Muscle layer of colon (tissue), 2 donors: ENCODE data around the gene SEPHS2.
A peak's percentile ranks its signal among the peaks of the same experiment; 100 is the strongest.

ENCODE experiments used
- H3K27ac ChIP-seq: one replicate; pipeline ENCODE4 v1.7.0; 2013; ENCODE audit warnings: low read depth, mild to moderate bottlenecking, low read length, moderate library complexity
- H3K27me3 ChIP-seq, 2 donors: one replicate each; pipeline ENCODE4 v1.7.0; 2013; ENCODE audit warnings: low read length in 2 of 2, mild to moderate bottlenecking in 2 of 2; ENCODE audit not compliant: insufficient read depth in 2 of 2, control insufficient read depth in 1 of 2
- H3K36me3 ChIP-seq: one replicate; pipeline ENCODE4 v1.7.0; 2013; ENCODE audit warnings: mild to moderate bottlenecking, low read length; ENCODE audit not compliant: insufficient read depth
- H3K4me1 ChIP-seq: one replicate; pipeline ENCODE4 v1.7.0; 2013; ENCODE audit warnings: mild to moderate bottlenecking, low read length; ENCODE audit not compliant: insufficient read depth
- H3K4me3 ChIP-seq, 2 donors: one replicate each; pipeline ENCODE4 v1.7.0; 2013; ENCODE audit warnings: low read length in 2 of 2, low read depth in 1 of 2, mild to moderate bottlenecking in 1 of 2, moderate library complexity in 1 of 2
- H3K9ac ChIP-seq: one replicate; pipeline ENCODE4 v1.7.0; 2013; ENCODE audit warnings: low read length
- H3K9me3 ChIP-seq: one replicate; pipeline ENCODE4 v1.7.0; 2013; ENCODE audit warnings: mild to moderate bottlenecking, low read length
- donor health status: abdominal sarcoma.
- donor health status: Adenocarcinoma of cecum.

The SEPHS2 gene

DNA sequence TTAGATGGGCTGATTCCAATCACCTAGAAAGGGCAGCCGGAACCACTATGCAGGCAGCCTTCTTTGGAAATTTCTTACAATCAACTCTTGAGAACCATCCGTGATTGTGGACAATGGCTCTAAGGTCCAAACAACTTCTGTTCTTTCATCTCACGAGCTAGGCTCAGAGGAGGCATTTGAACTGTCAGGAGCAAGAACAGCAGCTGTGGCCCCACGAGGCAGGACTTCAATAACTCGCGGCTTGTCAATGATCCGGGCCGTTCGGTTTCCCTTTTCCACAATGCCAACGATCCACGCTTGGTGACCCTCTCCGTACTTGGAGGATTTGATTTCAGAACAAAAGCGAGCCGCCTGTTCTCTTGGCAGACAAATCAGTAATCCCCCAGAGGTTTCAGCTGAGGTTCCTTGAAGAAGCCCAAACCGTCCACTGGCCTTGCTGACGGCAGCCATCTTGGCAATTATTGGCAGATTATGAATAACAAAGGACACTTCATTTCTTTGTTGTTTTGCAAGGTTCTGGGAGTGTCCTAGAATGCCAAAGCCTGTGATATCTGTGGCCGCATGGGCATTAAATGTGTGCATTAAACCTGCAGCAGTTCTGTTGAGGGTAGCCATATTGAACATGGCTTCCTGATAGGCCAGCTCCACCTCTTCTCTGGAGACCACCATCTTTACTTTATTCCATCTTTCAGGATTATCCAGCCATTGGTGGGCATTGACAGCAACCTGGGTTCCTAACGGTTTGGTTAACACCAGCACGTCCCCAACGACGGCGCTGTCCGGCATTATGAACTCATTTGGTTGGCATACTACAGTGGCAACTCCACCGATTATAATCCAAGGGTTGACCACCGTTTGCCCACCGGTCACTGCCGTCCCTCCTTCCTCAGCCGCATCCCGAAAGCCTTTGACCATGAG is 1.2 kb downstream of the SEPHS2 start:
- Histone ChIP-seq H3K9ac (peak overlapping the region; percentile 67), H3K4me3 (peak overlapping the region; percentile 92 to 96), H3K4me1 (peaks cover 23% of the 10 kb centered on the region), H3K27me3 (no peaks in the 10 kb centered on the region), H3K36me3 (peaks cover 13% of the 10 kb centered on the region), H3K27ac (peak overlapping the region; percentile 90), H3K9me3 (no peaks in the 10 kb centered on the region)

DNA sequence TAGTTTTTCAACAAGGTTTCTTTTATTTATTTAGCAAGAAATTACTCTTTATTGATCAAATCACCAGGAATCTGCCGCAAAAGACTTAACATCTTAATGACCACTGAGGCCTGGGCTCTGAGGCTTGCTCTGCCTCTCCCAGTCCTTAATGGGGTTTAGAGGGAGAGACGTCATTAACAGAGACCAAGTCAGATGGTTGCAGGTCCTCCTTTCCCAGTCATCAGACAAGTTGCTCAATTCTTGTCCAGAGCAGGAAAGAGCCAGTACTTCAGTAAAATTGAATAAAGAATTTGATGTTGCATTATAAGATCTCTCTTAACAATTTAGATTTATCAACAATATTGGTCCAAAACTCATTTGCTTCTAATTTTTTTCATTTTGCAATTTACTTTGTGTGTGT is 2.0 kb downstream of the SEPHS2 start:
- Histone ChIP-seq H3K9me3 (no peaks in the 10 kb centered on the region), H3K4me3 (no peak overlapping the region), H3K27me3 (no peaks in the 10 kb centered on the region), H3K36me3 (peaks cover 13% of the 10 kb centered on the region), H3K9ac (no peak overlapping the region), H3K4me1 (peaks cover 23% of the 10 kb centered on the region), H3K27ac (no peak overlapping the region)

DNA sequence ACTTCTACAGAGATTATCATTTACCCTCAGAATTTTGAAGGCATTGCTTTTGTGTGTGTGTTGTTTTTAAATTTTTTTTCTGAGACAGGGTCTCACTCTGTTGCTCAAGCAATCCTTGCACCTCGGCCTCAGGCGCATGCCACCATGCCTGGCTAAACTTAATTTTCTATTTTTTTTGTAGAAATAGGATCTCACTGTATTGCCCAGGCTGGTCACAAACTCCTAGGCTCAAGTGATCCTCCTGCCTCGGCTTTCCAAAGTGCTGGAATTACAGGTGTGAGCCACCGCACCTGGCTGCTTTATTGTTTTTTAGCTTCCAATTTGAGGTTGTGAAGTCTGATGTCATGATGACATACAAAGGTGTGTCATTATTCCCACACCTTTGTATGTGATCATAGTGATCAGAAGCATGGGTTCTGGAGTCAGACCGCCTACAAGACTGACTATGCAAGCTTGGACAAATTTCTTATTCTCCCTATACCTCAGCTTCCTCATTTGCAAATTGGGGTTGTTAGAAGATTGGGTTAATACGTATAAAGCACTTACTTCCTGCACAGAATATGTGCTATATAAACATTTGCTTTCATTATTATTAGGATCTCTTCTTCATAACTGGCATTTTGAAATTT is 5.8 kb downstream of the SEPHS2 start:
- peaks cover 15% of the 10 kb centered on the region for H3K4me1 ChIP-seq
- peaks cover 13% of the 10 kb centered on the region for H3K36me3 ChIP-seq
- no peaks in the 10 kb centered on the region for H3K9me3 ChIP-seq
- H3K27me3 ChIP-seq, result no peaks in the 10 kb centered on the region
- no peak overlapping the region for H3K9ac ChIP-seq
- no peak overlapping the region for H3K27ac ChIP-seq
- H3K4me3 ChIP-seq, result no peak overlapping the region

DNA sequence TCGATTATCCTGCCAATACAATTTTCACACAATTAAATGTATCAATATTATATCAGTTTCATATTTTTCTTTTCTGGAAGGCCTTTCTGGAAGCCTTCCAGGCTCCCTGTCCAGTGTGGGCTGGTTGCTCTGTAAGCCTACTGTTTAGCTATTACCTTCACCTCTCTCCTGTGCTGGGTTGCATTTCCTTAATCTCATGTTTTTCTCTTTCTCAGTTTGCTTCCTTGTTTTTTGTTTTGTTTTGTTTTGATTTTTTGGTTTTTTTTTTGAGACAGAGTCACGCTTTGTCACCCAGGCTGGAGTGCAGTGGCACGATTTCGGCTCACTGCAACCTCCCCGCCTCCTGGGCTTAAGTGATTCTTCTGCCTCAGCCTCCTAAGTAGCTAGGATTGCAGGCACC is 6.8 kb downstream of the SEPHS2 start:
- H3K9ac ChIP-seq, result no peak overlapping the region
- no peaks in the 10 kb centered on the region for H3K27me3 ChIP-seq
- no peaks in the 10 kb centered on the region for H3K9me3 ChIP-seq
- H3K4me3 ChIP-seq, result no peak overlapping the region
- H3K36me3 ChIP-seq, result peaks cover 4% of the 10 kb centered on the region
- no peak overlapping the region for H3K27ac ChIP-seq
- H3K4me1 ChIP-seq, result peaks cover 5% of the 10 kb centered on the region

DNA sequence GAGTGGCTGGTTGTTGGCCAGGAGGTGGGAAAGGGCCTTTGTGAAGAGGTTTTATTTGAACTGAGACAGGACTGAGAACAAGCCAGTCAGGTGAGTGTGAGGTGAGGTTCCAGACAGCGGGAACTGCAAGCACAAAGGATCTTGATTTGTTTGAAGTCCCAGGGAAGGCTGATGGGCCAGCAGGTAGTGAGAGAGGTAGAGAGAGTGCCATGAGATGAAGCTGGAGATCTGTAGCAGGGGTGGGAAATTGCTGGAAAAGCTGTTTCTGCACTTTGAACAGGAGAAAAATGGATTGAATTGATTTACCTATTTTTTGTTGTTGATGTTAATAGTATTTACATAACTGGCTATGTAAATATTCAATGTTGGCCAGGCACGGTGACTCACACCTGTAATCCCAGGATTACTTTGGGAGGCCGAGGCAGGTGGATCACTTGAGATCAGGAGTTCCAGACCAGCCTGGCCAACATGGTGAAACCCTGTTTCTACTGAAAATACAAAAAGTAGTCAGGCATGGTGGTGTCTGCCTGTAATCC is 8.1 kb downstream of the SEPHS2 start:
- H3K9me3 ChIP-seq, result no peaks in the 10 kb centered on the region
- H3K9ac ChIP-seq, result no peak overlapping the region
- no peaks in the 10 kb centered on the region for H3K36me3 ChIP-seq
- no peak overlapping the region for H3K27ac ChIP-seq
- no peak overlapping the region for H3K4me3 ChIP-seq
- no peaks in the 10 kb centered on the region for H3K27me3 ChIP-seq
- H3K4me1 ChIP-seq, result no peaks in the 10 kb centered on the region

DNA sequence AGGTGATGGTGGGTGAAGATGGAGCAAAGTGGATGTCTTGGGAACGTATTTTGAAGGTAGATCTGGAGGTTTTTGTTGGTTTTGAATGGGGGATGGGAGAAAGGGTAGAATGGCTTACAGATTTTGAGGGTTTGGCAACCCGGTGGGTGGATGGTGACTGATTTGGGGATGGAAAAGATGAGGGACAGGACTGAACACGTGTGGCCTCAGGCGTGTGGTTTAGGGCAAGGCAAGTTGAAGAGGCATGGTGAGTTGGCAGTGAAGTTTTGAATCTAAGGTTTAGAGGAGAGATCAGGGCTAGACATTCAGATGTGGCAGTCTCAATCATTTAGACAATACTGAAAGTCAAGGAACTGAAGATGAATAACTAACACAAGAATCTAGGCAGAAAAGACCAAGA is 10.8 kb downstream of the SEPHS2 start:
- Histone ChIP-seq H3K4me3 (no peak overlapping the region), H3K9me3 (no peaks in the 10 kb centered on the region), H3K27ac (no peak overlapping the region), H3K4me1 (peaks cover 8% of the 10 kb centered on the region), H3K27me3 (no peaks in the 10 kb centered on the region), H3K9ac (no peak overlapping the region), H3K36me3 (no peaks in the 10 kb centered on the region)

DNA sequence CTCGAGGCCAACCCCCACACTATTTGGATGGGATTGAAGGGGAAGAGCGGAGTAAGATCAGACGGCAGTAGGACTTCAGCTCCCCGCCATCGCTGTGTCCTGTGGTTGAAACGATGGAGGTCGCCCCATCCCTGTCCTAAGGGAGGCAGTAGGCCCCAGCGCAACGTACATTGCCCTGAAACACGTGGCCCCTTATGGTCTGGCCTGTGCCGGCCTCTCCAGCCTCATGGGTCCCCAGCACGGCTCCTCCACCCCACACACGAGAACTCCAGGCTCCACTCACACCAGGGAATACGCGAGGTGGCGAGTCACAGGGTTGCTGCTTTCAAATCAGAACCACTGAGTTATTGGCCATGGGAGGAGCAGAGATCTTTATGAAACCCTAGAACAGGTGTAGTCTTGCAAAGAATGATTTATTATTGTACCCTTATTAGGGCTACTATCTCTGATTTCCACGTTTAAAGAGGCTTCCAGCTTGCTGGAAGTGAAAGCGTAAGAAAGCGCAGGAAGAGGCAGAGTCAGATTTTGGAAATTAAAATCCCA is 15.2 kb downstream of the SEPHS2 start:
- peak overlapping the region; percentile 77 to 85 for H3K4me3 ChIP-seq
- peak overlapping the region; percentile 76 for H3K27ac ChIP-seq
- peaks cover 19% of the 10 kb centered on the region for H3K4me1 ChIP-seq
- no peak overlapping the region for H3K9ac ChIP-seq
- H3K9me3 ChIP-seq, result no peaks in the 10 kb centered on the region
- H3K36me3 ChIP-seq, result peaks cover 9% of the 10 kb centered on the region
- no peaks in the 10 kb centered on the region for H3K27me3 ChIP-seq

DNA sequence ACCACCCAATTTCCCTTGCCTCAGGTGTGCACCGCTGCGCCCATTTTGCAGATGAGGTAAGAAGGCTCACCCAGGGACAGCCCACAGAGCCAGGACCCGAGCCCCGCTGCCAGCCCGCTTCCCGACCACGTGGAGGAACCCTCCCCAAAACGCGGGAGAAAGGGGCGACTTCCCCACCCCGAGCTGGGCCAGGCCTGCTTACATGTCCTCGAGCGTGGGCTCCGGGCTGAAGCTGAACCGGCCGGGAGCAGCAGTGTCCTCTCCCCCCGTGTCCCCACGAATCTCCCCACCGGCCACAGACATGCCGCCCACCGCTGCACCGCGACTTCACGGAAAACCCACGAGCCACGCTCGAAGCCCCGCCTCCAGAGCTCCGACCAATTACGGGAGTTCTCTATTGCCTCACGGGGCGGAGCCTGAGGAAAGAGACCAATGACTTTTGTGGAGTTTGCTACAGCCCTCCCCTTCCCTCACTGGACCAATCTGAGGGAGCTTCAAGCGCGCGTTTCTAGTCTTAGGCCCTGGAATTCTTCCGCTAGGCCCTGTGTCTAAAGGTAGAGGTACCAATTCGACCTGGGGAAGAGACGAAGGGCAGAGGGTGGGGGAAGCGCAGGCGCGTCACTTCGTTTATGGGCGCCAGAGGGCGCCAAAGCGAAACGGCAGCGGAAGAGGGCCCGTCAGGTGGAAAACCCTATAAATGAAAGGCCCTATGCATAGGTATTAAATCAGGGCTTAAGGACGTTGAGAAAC is 15.8 kb downstream of the SEPHS2 start, which contains the start of gene DCTPP1:
DCTPP1 (minus strand) TSS at position 353 of the 750 bp plus-strand sequence; CDS start at position 303, 50 bp downstream.
- Histone ChIP-seq H3K4me1 (peaks cover 19% of the 10 kb centered on the region), H3K27ac (peak within 1 kb of the TSS; percentile 76), H3K36me3 (peaks cover 9% of the 10 kb centered on the region), H3K27me3 (no peaks in the 10 kb centered on the region), H3K9ac (peak within 1 kb of the TSS; percentile 60), H3K9me3 (no peaks in the 10 kb centered on the region), H3K4me3 (peak within 1 kb of the TSS; percentile 77 to 85)

DNA sequence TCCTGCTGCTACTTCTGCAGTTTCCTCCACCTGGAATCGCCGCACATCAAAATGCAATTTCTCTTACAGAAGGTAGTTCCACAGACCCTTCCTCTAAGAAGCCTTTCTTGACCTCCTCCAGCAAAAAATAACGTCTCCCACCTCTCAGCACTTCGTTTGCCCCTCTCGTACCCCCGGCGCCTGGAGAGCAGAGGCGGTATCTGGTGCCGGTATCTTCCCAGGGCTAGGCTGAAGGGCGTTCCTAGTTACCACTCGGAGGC is 16.3 kb downstream of the SEPHS2 start:
- Histone ChIP-seq H3K27ac (peak overlapping the region; percentile 76), H3K4me1 (peaks cover 19% of the 10 kb centered on the region)

DNA sequence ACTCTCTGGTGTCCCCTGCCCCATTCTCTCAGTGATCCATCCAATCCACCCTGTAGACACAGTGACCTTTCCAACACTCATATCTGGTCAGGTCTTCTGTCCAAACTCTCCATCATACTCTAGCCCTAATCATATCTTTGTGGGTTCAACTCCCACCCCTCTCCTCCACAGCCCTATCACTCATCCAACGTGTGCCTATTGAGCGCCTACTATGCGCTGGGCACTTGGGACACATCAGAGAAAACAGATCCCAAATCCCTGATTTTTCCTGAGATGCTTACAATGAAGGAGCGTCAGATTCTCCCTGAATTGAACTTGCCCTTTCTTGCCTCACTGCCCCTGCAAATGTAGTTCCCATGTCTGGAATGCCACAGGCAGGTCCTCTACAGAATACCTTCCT is 17.6 kb downstream of the SEPHS2 start:
- Histone ChIP-seq H3K4me1 (peaks cover 19% of the 10 kb centered on the region), H3K9ac (no peak overlapping the region), H3K27me3 (no peaks in the 10 kb centered on the region), H3K9me3 (no peaks in the 10 kb centered on the region), H3K27ac (no peak overlapping the region), H3K4me3 (no peak overlapping the region), H3K36me3 (peaks cover 24% of the 10 kb centered on the region)

More for the DNA sequence above, 16.3 kb downstream of the SEPHS2 start:
- H3K9ac ChIP-seq, result peak overlapping the region; percentile 60
- H3K9me3 ChIP-seq, result no peaks in the 10 kb centered on the region
- H3K36me3 ChIP-seq, result peaks cover 11% of the 10 kb centered on the region
- H3K27me3 ChIP-seq, result no peaks in the 10 kb centered on the region
- H3K4me3 ChIP-seq, result peak overlapping the region; percentile 77 to 85

DNA sequence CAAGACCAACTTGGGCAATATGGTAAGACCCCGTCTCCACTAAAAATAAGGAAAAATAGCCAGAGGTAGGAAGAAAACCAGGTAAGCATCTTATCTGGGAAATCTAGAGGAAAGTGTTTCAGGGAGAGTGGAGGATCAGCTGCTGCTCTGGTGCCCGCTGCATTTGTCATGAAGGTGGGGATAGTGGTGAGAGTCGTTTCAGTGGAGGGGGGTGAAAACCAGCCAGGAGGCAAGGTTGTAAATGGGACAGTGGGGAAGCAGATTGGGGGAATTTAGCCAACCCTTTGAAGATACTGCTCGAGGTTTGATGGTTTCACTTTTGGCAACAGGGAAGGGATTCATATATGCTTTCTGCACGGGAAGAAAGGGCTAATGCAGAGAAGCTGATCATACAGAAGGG is 24.7 kb downstream of the SEPHS2 start:
- Histone ChIP-seq H3K9ac (no peak overlapping the region), H3K27me3 (no peaks in the 10 kb centered on the region), H3K9me3 (no peaks in the 10 kb centered on the region), H3K4me3 (no peak overlapping the region), H3K36me3 (peaks cover 26% of the 10 kb centered on the region), H3K27ac (no peak overlapping the region), H3K4me1 (peaks cover 6% of the 10 kb centered on the region)
